SU-DHL-6 (cell line): Measurements from ENCODE around the gene CABS1.

ENCODE experiments used
- EZH2phosphoT487 ChIP-seq: fragments of 200-600 bp; sonication (generic), shearing (Covaris generic); conservative IDR thresholded peaks from 2 replicates; pipeline ENCODE4 v1.6.1; 2018; ENCODE audit warnings: mild to moderate bottlenecking, antibody characterized with exemption, low read length, moderate library complexity, mixed read lengths
- TF ChIP-seq, protein P1 (sequence below): fragments of 200-600 bp; sonication (generic); IDR thresholded peaks from one replicate; pipeline ENCODE4 v1.5.1; 2017; ENCODE audit warnings: antibody characterized with exemption, mild to moderate bottlenecking, low read length, moderate library complexity; ENCODE audit not compliant: insufficient read depth, poor library complexity, severe bottlenecking

DNA sequence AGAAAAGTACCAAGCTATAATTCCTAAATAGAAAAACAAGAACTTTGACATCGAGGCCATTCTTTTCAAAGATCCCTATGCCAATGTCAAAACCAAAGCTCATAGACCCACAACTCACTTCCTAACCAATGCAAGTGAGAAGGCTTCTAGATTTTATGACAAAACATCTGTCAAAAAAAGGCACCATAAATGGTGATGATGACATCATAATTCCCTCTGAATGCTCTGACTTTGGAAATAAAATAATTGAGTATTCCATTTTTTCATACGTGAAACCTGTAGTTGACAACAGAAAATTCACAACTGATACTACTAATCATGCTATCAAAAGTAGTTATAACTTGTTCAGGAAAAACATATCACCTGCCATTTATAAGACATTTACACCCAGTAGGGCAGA lies 8.7 kb upstream of the CABS1 start:
- TF ChIP-seq, protein P1, sequence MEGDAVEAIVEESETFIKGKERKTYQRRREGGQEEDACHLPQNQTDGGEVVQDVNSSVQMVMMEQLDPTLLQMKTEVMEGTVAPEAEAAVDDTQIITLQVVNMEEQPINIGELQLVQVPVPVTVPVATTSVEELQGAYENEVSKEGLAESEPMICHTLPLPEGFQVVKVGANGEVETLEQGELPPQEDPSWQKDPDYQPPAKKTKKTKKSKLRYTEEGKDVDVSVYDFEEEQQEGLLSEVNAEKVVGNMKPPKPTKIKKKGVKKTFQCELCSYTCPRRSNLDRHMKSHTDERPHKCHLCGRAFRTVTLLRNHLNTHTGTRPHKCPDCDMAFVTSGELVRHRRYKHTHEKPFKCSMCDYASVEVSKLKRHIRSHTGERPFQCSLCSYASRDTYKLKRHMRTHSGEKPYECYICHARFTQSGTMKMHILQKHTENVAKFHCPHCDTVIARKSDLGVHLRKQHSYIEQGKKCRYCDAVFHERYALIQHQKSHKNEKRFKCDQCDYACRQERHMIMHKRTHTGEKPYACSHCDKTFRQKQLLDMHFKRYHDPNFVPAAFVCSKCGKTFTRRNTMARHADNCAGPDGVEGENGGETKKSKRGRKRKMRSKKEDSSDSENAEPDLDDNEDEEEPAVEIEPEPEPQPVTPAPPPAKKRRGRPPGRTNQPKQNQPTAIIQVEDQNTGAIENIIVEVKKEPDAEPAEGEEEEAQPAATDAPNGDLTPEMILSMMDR, result no peak
- no peak for TF ChIP-seq EZH2phosphoT487
